ENCODE measurements around the gene PAK5.

GRCh38 chr20:9523636-9524035, 315.2 kb downstream of the PAK5 start:
- TF ChIP-seq EZH2 (IDR thresholded peaks at IDR 0.05; ENCODE audit: low read length) (no peak), CTCF (optimal IDR thresholded peaks at IDR 0.05 in 1 of 3, IDR thresholded peaks at IDR 0.05 in 1 of 3, conservative IDR thresholded peaks at IDR 0.05 in 1 of 3; ENCODE audit: extremely low read depth in 1 of 3, insufficient read depth in 2 of 3, low read length in 3 of 3) (no peak)
